T-helper 1 cell treated with Interleukin-12 subunit alpha and Interleukin-12 subunit beta and Interleukin-4 antibody, amounts not matched to agents 30 ng/mL and 1 ng/mL, for 36 hours (primary cell): ENCODE results near the gene CHKA. TPM values are rescaled to one million over a fixed set of nuclear protein-coding genes. Genes with fewer than 3 reads are reported as not detected.

Source experiments
- intact Hi-C: fragments of 100-400 bp; cut with micrococcal nuclease; formaldehyde crosslinking; loops from one replicate; pipeline ENCODE4 v1.15.1; 2024
- total RNA-seq: library from RNA; stranded (reverse); gene quantifications from 2 replicates; pipeline ENCODE4 v1.2.3, GENCODE V29; 2022

Gene CHKA
- total RNA-seq, 1 donor from 2014 or later, result 7.2 TPM

DNA sequence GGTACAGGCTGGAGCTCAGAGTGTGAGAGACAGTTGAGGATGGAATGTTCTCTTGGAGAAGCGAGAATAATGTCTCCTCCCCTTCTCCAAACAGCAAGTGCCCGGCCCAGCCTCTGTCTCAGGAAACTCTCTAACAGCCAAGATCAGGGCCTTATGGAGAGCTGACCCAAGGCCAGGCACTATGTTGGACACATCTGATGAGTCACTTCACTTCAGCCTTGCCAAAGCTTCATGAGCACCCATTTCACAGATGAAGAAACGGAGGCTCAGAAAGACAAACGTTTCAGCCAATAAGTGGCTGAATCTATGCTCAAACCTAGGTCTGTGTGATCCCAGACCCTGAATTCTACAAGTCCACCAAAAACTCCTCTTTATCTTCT is 22.1 kb upstream of the CHKA start:
- intact Hi-C loops, result no loop called here

DNA sequence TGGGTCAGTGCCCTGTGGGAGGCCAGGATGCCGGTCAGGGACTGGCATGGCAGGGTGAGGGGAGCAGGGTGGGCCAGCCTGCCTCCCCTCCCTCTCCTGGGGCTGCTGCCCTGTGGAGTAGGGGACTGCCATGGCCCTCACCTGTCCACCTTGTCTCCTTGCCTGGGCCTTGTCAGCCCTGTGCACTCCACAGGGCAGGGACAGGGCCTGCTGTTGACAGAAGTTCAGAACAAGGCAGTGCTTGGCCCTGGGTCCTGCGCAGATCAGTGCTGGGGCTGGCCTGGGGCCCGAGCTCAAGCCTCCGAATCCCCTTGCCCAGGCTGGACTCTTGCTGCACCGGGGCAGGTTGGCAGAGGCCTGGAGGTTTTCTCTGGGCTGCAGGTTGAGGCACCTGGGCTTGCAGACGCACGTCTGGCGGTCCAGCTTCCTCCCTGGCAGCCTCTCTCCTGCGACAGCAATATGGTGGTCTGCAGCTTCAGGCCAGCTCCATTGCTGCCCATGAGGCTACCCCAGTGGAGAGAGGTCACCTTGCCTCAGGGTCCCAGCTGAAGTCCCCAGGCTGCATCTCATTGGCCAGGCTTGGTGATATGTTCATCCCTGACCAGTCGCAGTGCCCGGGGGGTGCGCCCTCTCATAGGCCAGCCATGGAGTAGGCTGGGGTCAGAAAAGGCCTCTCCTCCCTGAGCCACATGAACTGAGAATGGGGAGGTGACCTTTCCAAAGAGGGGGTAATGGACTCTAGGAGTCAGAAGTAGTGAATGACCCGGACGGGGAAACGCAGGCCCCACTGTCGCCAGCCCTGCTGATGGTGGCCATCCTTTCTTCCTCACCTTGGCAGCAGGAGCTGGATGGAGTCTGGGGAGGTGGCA is 21.5 kb upstream of the CHKA start:
- intact Hi-C loops, result no loop called here

DNA sequence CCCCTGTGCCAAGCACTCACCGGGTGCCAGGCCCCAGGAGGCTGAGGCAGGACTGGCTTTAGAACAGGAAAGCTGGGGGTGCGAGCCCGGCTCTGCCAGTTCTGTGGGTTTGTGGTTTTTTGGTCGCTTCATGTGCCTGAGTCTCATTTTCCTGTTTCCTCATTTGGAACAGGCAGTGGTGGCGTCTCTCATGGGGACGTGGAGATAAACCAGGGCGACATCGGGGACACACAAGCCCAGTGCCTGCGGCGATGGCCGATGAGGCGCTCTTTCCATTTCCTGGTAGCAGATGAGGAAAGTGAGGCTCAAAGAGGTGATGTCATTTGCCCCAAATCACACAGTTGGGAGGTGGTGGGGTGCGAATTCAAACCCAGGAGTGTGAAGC is 20.8 kb upstream of the CHKA start:
- intact Hi-C loops, result no loop called here

DNA sequence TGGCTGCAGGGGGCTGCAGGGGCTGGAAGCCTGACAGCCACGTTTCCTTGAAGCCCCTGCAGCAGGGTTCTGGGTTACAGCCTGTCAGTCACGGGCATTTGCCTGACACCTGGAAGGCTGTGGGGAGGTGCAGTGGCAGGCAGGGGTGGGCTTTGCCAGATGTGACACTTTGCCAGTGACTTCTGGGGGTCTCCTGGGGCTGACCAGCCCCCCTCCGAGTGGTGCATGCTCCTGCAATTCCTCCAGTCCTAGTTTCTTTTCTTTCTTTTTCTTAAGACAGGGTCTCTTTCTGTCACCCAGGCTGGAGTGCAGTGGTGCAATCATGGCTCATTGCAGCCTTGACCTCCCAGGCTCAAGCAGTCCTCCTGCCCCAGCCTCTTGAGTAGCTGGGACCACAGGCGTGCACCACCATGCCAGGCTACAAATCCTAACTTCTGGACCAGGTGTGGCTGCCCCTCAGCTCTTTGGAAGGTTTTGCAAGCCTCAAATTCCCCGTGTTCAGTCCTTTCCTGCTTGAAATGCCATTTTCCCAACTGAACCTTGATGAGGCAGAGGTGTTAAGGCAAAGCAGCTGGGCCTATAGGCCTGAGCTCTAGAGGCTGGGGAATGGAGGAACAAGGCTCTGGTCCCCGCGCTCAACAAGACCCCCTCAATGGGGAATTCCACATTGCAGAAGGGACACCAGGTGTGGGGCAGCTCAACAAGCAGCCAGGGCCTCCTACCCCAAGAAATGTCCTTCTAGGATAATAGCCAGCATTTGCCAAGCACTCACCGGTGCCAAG is 20.2 kb upstream of the CHKA start:
- intact Hi-C loops, result no loop called here

DNA sequence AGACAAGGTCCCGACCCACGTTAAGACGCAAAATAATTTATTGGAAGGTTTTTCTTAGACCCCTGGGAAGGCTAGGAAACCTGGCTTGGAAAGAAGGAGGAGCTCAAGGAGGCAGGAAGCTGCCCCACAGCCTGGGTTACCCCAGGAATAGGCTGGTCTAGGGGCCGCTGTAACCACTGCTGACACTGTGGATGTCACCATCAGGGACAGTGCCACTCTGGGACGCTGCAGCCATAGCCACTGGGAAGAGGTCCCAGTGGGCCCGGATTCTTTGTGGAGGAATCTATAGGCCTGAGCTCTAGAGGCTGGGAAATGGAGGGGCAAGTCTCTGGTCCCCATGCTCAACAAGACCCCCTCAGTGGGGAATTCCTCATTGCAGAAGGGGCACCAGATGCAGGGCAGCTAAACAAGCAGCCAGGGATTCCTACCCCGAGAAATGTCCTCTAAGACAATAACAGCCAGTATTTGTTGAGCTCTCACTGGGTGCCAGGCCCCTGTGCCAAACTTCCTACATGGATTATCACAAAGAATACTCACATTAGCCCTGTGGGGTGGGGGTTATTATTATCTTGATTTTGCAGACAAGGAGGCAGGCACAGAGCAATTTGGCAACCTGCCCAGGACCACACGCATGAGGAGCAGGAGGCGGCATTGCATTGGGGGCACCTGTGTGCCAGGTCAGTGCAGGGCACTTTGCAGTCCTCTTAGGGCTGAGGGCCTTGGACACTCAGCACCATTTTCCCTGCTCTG is 19.5 kb upstream of the CHKA start:
- intact Hi-C loops, result no loop called here

DNA sequence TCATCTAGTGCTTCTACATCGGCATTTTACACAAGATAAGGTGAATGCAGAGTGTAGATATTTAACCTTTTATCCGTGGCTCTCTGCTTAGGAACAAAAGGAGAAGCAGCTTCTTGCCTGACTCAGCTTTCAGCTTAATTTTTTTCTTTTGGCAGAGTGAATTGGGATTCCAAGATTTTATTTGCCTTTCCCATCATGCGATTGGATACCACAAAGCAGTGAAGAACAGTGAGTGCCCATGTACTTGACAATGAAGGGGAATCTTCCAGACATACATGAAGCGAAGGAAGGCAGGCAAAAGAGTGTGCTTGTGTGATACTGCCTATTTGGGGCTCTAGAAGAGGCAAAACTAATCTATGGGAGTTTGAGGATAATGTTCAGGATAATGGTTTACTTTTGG is 17.0 kb upstream of the CHKA start:
- intact Hi-C loops, result no loop called here

DNA sequence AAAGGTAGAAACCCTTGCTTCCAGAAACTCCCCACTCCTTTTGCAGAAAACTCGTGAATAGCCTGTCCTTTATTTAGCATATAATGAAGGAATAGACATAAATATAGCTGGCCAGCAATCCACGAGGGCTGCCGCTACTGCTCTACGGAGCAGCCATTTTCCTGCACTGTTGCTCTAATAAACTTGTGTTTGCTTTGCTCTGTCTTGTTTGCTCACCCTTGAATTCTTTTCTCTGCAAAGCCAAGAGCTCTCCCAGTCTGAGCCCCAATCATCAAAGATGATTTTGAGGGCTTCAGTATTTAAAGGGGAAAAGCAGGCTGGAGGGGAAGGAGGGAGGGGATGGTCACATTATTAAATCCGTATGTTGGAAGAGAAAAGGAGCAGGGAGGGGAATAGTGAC is 16.6 kb upstream of the CHKA start:
- intact Hi-C loops, result no loop called here

DNA sequence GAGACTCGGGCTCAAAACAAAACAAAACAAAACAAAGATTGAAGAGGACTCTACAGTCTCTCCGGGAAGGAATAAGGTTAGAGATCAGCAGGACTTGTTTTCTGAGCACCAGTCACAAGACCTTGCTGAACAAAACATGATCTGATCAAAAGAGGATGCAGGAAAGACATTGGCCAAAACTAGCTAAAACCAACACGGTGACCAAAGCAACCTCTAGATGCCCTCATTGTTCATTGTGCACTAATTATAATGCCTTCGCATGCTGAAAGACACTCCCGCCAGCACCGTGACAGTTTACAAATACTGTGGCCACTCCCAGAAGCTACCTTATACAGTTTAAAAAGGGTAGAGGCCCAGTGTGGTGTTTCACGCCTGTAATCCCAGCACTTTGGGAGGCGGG is 15.7 kb upstream of the CHKA start:
- intact Hi-C loops, result no loop called here

DNA sequence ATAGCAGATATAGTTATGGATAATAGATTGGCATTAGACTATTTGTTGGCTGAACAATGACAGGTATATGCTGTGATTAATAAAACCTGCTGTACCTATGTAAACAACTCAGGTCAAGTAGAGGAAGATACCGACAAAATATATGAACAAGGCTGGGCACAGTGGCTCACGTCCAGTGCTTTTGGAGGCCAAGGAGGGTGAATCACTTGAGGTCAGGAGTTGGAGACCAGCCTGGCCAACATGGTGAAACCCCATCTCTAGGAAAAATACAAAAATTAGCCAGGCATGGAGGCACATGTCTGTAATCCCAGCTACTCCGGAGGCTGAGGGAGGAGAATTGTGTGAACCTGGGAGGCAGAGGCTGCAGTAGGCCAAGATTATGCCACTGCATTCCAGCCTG is 14.0 kb upstream of the CHKA start:
- intact Hi-C loops, result no loop called here

DNA sequence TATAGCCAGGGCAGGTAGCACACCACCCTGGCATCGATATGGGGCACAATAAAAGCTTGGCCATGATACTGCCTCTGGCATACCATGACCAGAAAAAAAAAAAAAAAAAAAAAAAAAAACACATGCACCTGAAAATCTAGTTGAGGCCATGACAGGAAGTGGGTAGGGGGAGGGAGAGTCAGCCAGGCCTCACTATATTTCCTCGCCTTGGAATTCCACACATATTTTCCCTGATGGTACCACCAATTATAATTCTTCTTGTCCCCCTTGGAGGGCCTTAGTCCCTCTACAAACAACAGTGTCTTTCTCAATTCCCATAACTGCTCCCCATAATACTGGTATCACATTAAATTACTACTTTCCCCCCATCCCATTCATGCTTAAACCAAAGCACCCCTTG is 12.6 kb upstream of the CHKA start:
- intact Hi-C loops, result no loop called here

DNA sequence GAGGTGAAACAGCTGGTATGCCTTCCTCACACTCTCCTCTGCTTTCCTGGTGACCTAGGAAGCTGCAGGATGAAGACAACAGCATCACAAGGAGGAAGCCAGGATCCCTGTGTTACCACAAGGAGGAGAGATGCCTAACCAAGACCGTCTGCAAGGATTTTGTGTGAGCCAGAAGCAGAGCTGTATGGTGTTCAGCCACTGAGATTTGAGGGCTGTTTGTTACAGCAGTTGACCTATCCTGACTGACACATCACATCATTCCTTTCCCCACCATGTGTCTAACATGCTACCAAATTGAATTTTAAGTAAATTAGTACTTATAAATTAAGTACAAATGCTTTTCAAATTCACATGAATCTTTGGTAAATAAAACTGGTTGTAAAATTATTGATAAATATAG is 8.9 kb upstream of the CHKA start:
- intact Hi-C loops, result no loop called here

DNA sequence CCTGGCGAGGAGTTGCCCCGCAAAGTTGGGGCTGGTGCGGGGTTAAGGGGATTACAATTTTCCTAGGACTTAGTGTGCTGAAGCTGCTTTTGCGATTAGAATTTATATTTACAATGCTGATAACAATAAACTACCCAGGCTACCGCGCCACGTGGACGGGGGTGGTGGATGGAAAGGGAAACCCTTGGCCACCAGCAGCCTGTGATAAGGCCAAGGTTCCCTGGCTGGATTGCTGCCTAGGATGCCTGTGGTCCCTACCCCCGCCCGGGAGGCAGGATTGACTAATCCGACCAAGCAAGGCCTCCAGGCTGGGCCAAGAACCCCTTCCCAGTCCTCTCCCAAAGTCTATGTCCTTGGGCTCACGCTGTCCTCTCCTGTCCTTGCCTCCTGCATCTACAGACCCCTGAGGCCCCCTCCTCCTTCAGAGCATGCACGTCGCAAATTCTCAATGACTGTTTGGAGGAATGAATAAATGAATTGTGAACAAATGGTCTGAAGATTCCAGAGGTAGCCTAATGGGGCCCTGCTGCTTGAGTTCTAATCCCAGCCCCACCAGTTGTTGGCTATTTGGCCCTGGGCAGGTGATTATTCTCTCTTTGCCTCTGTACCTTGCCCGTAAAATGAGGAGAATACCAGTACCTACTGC is 7.6 kb upstream of the CHKA start:
- intact Hi-C loops, result no loop called here

DNA sequence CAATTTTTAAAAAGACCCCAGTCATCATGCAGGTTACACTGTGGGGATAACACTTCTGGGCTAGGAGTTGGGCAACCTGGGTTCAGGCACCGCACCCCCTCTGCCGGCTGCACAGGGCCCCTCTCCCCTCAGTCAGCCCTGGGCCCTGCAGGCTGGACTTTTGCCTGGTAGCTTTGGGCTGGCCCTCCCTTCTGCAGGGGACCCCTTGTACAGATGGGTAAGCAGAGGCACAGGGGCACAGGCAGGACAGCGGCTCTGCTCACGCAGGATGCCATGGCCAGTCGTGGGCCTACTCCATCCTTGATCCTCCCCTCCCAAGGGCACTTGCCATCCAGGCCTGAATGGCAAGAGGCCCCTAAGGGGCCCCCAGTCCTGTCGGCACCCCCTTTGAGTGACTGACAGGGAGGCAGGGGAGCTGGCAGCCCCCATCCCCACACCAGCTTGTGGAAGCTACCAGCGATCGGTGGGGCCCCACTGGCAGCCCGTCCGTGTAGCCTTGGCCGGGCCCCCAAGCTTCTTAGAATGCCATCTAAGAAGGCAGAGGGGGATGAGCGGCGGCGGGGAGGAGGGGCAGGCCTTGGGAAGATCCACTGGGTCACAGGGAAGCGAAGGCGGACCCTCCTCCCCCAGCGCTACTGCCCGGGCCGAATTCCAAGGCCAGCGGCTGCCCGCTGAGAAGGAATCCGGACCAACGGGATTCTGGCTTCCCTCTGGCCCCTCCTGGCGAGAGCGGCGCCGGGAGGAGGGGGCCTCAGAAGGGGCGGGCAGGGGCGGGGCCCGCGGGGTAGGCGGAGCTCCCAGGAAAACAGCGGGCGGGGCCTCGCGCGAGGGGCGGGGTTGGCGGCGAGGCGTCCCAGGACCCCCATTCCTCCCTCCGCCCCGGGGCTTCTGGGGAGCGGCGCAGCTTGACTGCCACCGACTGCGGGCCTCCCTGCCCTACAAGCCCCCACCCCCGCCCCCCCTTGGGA is 6.8 kb upstream of the CHKA start:
- intact Hi-C loops, result no loop called here

DNA sequence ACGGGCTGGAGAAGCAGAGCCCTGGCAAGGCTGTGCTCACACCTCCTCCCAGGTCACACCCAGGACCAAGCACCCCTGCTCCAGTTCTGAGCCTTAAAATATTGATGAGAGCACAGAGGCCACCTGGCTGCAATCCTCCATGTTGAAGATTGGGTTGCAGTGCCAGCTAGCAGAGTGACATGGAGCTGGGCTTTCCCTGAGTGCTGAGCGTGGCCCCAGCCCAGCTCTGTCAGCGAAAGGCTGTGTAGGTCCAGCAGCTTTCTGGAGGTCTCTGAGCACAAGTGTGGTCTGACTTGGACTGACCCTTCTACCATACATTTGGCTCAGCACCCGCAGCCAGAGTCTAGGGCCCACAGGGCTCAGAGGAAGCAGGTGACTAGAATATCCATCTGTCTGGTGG is 4.0 kb upstream of the CHKA start:
- intact Hi-C loops, result no loop called here

DNA sequence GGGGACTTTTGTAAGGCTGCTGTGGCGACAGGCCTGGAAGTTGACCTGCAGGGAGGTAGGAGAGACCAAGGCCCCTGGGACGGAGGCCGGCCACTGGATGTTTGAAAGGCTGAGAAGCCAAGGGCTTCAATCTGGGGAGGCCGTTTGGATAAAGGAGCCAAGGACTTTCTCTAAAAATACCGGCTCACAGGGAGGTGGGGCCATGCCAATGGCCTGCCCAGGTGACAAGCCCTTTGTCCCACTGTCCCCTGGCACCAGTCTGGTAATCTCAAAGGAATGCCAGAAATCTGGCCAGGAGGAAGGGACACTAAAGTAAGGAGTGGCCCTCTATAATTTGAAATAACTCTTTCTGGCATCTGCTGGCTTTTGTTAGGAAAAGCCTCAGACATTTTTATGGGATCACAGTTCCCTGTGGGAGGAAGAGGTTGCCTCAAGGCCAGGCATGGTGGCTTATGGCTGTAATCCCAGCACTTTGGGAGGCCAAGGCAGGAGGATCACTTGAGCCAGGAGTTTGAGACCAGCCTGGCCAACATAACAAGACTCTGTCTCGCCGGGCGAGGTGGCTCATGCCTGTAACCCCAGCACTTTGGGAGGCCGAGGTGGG is 1.9 kb upstream of the CHKA start:
- intact Hi-C loops, result loop anchor here (5.0 kb wide), 1 partner anchor 719 kb away; the partner anchor contains the start of gene CPT1A

DNA sequence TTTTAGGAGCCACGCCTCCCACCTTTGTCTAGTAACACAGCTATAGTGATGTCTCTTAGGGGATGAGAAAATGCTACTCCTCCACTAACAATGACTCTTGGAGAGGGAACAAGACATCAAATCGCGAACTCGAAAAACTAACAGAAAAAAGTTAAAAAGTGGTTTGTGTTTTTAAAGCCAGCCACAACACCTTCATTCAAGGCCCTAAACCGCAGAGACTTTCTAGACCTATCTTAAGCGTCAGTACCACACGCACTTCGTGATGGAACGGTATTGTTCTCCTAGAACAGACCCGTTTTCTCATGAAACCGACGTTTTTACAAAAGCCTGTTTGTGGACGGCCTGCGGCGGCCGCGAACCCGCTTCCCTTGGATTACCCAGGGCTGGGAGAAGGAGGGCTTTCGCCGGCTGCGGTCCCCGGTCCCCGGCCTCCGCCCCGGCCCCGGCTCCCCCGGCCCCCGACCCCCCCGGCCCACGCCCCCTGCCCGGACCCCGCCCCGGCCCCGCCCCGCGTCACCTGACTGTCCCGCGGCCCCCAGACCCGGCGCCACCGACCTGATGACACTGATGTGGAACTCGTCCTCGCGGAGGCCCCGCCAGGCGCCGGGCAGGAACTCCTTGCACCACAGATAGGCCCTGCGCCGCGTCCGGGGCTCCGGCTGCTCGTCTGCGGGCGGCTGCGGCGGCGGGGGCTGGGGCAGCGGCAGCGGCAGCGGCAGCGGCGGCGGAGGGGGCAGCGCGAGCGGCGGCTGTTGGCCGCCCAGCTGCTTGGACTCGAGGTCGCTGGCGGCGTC is 718 bp downstream of the CHKA start:
- intact Hi-C loops, result loop anchor here (1.0 to 5.0 kb wide), 6 partner anchors 20 to 722 kb away; partner anchors contain the start of genes CPT1A, NDUFS8 and PPP6R3

DNA sequence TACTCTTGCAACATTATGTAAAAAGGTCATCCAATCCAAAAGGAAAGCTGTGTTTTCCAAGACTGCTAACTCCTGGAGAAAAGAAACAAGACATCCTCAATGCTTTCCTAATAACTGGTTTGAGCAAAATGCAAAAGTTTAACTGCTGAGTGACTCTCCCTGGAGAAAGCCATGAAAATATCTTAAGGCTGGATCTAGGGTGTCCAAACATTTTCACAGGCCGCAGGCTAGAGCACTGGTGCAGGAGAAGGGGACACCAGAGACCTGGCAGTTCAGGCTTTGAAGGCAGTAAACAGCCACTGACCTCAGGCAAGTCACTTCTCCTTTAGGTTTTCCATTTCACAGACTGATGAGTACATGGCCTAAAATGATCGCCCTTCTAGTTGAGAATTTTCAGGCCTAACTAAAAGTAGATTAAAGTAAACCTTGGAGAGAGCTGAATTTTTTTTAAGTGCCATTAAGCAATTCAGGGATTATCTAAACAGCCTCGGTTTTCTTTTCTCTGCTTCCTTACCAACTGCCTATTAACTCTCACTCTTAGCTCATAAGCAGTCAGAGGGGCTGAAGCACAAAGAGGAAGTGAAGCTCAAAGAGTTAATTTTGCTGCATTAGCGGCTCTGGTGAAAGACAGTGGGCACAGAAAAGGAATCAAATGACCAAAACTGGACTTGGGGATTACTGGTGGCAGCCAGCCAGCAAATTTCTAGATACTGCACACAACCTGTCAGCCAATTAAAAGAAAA is 2.3 kb downstream of the CHKA start:
- intact Hi-C loops, result no loop called here

DNA sequence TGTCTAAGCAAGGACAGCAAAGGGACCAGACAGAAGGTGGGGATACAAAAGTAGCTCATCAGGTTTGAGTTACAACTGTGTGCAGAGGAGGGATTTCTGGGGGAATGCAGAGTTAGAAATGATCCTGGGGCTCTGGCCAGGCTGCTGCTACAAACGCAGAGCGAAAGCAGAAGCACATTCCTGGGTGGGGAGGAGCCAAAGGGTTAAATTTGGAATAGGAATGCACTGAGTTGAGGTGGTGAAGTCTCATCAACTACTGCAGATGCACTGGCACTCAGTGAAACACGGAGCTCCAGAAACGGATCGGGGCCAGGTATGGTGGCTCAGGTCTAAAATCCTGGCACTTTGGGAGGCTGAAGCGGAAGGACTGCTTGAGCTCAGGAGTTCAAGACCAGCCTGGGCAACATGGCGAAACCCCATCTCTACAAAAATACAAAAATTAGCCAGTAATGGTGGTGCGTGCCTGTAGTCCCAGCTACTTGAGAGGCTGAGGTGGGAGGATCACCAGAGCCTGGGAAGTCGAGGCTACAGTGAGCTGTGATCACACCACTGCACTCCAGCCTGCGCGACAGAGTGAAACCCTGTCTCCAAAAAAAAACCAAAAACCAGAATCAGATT is 3.2 kb downstream of the CHKA start:
- intact Hi-C loops, result no loop called here
